Right atrium auricular region (tissue), 2 donors: ENCODE results near the gene CNIH2. TPM values are rescaled to one million over a fixed set of nuclear protein-coding genes. Genes with fewer than 3 reads are reported as not detected.

Experiments
- DNase-seq: peaks from one replicate; pipeline ENCODE4 v3.0.0-alpha.2; 2019; ENCODE audit warnings: low spot score
- H3K27ac ChIP-seq, 2 donors: fragments of 200-600 bp; sonication (generic); 1 replicate in 1 of 2; 2 replicates in 1 of 2; pipeline ENCODE4 v1.5.1; 2016 to 2019
- H3K27me3 ChIP-seq, 2 donors: fragments of 200-600 bp; sonication (generic); one replicate each; pipeline versions ENCODE4 v1.5.1 to v1.6.0; 2017 to 2019
- H3K36me3 ChIP-seq: fragments of 200-600 bp; sonication (generic); one replicate; pipeline ENCODE4 v1.5.1; 2016
- H3K4me1 ChIP-seq, 2 donors: fragments of 200-600 bp; sonication (generic); one replicate each; pipeline versions ENCODE4 v1.5.1 to v1.6.0; 2017 to 2019
- H3K4me3 ChIP-seq, 2 donors: fragments of 200-600 bp; sonication (generic); 1 replicate in 1 of 2; 2 replicates in 1 of 2; pipeline ENCODE4 v1.5.1; 2017 to 2019; ENCODE audit warnings: mild to moderate bottlenecking in 1 of 2, moderate library complexity in 1 of 2
- H3K9me3 ChIP-seq, 2 donors: fragments of 200-600 bp; sonication (generic); one replicate each; pipeline ENCODE4 v1.5.1; 2019
- total RNA-seq, 2 donors: library from RNA; depleted of rRNA; stranded (reverse); fragments of >200 nt; gene quantifications; one replicate each; pipeline ENCODE4 v1.1.0, GENCODE V29; 2016
- TF ChIP-seq, protein P1 (sequence below), 2 donors: fragments of 200-600 bp; sonication (generic); IDR thresholded peaks; one replicate each; pipeline ENCODE4 v1.5.1; 2019; ENCODE audit warnings: antibody characterized with exemption in 2 of 2

The CNIH2 gene
- total RNA-seq, 2 donors from 2014 or later = not detected

DNA sequence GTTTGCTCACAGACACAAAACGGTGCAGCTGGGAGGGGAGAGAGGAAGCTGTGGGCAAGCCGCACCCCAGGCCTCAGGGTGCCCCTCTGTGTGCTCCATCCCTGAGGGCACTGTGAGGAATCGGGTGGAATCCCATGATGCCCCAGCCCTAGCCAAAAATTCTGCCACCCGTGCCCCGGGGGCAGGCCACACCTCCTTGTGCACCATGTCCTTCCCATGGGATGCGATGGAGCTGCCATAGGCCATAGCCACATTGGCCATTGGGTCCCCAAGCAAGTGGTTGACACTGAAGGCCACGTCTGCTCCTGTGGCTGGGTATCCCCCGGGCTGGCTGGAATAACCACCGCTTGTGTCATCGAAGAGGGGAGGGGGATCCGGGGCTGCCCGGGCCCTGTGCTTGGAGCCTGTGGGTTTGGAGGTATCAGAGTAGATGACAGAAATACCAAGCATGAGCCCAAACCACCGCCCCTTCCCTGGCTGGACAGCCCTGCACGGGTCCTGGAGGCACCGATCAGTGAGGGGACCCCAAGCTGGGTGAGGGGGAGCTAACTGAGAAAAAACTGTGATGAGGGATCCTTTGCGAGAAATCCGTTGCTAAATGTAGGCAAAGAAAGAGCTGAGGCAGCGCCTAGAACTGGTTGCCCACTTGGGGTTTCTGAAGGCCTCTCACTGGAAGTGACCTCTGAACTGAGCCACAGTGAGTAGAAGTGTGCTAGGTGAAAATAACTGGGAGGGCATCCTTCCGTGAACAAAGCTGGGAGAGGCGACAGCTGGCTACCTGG is 10.1 kb downstream of the CNIH2 start:
- Histone ChIP-seq H3K4me1 (peaks cover 0 to 47% of the 10 kb centered on the region in 2 donors), H3K9me3 (no peaks in the 10 kb centered on the region), H3K27ac (peak overlapping the region; percentile 92 to 96), H3K36me3 (peaks cover 8% of the 10 kb centered on the region), H3K4me3 (peak overlapping the region; percentile 67 to 90), H3K27me3 (peaks cover 0 to 11% of the 10 kb centered on the region in 2 donors)
- DNase-seq = no peak
- TF ChIP-seq, protein P1, sequence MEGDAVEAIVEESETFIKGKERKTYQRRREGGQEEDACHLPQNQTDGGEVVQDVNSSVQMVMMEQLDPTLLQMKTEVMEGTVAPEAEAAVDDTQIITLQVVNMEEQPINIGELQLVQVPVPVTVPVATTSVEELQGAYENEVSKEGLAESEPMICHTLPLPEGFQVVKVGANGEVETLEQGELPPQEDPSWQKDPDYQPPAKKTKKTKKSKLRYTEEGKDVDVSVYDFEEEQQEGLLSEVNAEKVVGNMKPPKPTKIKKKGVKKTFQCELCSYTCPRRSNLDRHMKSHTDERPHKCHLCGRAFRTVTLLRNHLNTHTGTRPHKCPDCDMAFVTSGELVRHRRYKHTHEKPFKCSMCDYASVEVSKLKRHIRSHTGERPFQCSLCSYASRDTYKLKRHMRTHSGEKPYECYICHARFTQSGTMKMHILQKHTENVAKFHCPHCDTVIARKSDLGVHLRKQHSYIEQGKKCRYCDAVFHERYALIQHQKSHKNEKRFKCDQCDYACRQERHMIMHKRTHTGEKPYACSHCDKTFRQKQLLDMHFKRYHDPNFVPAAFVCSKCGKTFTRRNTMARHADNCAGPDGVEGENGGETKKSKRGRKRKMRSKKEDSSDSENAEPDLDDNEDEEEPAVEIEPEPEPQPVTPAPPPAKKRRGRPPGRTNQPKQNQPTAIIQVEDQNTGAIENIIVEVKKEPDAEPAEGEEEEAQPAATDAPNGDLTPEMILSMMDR (IDR thresholded peaks at IDR 0.05) = no peak

DNA sequence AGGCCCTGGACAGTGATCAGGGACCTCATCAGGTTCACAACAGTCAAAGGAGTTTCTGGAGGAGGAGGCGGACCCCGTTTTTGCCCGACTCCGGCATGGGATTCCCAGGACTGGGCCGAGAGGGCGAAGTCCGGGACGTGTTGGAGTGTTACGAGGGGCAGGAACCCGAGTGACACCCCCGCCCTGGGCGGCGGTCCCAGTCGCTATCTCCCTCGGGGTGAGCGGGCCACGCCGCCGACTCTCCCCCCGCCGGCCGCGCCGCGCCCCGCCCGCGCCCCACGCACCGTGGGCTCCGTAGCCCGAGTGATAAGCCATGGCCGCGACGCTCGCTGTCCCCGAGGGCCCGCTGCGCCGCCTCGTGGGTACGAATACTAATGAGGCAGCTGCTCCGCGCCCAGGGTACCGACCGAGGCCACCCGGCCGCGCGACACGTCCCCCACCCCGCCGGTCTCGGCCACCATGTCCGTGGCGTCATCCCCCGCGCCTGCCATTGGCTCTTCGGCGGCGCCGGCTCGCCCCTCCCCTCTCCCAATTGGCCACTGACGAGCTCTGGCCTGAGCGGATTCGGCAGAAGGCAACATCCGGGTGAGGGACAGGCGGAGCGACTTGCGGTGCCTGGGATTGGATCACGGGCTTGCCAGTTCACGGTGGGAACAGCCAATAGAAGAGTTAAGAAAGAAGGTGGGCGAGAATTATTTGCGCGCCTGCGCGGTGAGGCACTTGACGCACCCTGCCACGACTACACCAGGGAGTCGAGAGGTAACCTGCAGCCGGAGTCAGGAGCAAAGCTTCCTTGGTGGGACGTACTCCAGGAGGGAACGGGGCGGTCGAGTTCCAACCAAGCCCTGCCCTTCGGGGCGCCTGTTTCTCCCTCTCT is 10.9 kb downstream of the CNIH2 start, which contains the start of gene YIF1A:
Gene YIF1A, minus strand, starts transcription at position 473 of the 877 bp plus-strand sequence. Its CDS starts 158 bp downstream, at position 315.
- TF ChIP-seq, protein P1 (IDR thresholded peaks at IDR 0.05) = no peak
- peaks cover 0 to 11% of the 10 kb centered on the region in 2 donors for H3K27me3 ChIP-seq
- H3K4me3 ChIP-seq = peak within 1 kb of the TSS; percentile 67 to 90
- peaks cover 8% of the 10 kb centered on the region for H3K36me3 ChIP-seq
- no peaks in the 10 kb centered on the region for H3K9me3 ChIP-seq
- DNase-seq = peak; percentile 100
- H3K27ac ChIP-seq = peak within 1 kb of the TSS; percentile 92 to 96
- H3K4me1 ChIP-seq = peaks cover 0 to 47% of the 10 kb centered on the region in 2 donors

DNA sequence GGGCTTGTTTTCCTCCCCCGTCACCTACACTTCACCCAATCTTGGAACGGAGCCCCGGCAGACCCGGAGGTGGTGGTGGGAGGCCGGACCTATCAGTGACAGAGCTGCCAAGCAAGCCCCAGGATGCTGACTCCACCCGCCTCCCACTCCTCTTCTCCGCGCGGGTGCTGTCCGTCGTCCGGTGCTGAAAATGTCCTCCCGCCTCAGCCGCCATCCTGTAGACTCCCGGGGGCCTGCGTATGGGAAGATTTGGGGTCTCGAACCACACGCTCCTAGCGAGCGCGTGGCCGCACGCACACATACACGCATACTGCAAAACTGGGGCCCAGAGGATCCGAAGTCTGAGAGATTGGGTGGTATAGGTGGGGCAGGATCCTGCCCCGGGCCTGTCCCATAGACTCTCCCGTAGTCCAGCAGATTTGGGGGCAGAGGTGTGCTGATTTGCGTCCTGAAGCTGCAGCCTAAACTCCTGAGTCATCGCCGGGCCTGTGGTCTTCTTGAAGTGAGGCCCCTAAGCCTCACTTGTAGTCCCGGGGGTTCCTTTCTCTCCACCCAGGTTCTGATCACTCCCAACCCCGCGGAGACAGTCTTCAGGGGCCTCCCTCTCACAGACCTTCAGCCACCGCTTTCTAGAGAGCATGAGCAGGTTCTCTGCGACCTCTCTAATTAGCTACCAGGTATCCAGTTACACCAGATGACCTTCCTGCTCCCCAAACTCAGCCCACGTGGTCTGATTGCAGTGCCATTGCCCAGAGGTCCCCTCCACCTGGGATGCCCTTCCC is 11.8 kb downstream of the CNIH2 start:
- peak; percentile 75 for DNase-seq
- H3K27ac ChIP-seq = peak overlapping the region; percentile 92 to 96
- H3K4me3 ChIP-seq = peak overlapping the region; percentile 48 to 90
- TF ChIP-seq, protein P1 (IDR thresholded peaks at IDR 0.05) = no peak
- H3K27me3 ChIP-seq = peaks cover 0 to 11% of the 10 kb centered on the region in 2 donors
- H3K9me3 ChIP-seq = no peaks in the 10 kb centered on the region
- peaks cover 0 to 47% of the 10 kb centered on the region in 2 donors for H3K4me1 ChIP-seq
- H3K36me3 ChIP-seq = peaks cover 5% of the 10 kb centered on the region

DNA sequence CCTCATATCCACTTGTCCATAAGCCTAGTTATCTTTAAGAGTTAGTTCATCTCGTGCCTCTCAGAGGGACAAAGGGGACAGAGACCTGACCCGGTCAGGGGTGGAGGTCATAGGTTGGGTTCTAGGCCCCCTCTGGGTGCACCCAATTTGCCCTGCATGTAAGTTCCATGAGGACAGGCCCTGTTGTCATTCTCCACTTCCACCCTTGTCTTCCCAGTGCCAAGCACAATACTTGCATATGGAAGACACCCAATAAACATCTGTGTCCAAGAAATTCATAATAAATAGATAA is 12.3 kb downstream of the CNIH2 start:
- H3K9me3 ChIP-seq = no peaks in the 10 kb centered on the region
- peaks cover 0 to 11% of the 10 kb centered on the region in 2 donors for H3K27me3 ChIP-seq
- no peak overlapping the region for H3K27ac ChIP-seq
- H3K4me3 ChIP-seq = no peak overlapping the region
- peaks cover 0 to 45% of the 10 kb centered on the region in 2 donors for H3K4me1 ChIP-seq
- DNase-seq = no peak
- H3K36me3 ChIP-seq = no peaks in the 10 kb centered on the region
- TF ChIP-seq, protein P1 (IDR thresholded peaks at IDR 0.05) = no peak

DNA sequence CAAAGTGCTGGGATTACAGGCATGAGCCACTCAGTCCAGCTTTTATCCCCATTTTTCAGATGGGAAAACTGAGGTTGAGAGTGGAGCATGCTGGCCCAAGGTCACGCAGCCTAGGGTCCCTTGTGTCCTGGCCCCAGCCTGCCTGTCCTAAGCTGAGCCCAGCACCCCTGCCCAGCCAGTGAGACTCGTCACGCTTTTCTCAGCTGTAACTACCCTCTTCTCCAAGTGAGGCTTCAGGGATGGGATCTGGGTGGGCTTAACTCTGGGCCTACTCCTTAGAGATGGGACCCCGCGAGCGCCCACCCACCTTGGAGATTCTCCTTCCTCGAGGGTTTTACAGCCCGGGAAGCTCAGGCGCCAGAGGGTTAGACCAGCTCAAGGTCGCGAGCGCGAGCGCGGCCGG is 13.3 kb downstream of the CNIH2 start:
- Histone ChIP-seq H3K9me3 (no peaks in the 10 kb centered on the region), H3K4me3 (peak overlapping the region in 1 of 2 donors; percentile 46), H3K27me3 (peaks cover 0 to 11% of the 10 kb centered on the region in 2 donors), H3K4me1 (peaks cover 0 to 34% of the 10 kb centered on the region in 2 donors), H3K27ac (no peak overlapping the region), H3K36me3 (no peaks in the 10 kb centered on the region)
- TF ChIP-seq, protein P1 (IDR thresholded peaks at IDR 0.05) = no peak
- no peak for DNase-seq
